NB4 (cell line): ENCODE data around the gene PHOSPHO2.
"Not testable (repeated sequence)": the region's sequence is repeated elsewhere in the genome, so short reads cannot be mapped to it uniquely, and the experiment has no call there.

Experiments
- POLR2A ChIP-seq: IDR thresholded peaks from 2 replicates; pipeline ENCODE4 v1.6.1; 2011; ENCODE audit warnings: mild to moderate bottlenecking; ENCODE audit not compliant: insufficient read length; ENCODE audit errors: extremely low read depth
- TF ChIP-seq, protein P1 (sequence below): IDR thresholded peaks from one replicate; pipeline ENCODE4 v1.5.1; 2012; ENCODE audit warnings: low read depth, low read length

GRCh38 chr2:169684712-169685111, 9.6 kb upstream of the PHOSPHO2 start:
- TF ChIP-seq, protein P1, sequence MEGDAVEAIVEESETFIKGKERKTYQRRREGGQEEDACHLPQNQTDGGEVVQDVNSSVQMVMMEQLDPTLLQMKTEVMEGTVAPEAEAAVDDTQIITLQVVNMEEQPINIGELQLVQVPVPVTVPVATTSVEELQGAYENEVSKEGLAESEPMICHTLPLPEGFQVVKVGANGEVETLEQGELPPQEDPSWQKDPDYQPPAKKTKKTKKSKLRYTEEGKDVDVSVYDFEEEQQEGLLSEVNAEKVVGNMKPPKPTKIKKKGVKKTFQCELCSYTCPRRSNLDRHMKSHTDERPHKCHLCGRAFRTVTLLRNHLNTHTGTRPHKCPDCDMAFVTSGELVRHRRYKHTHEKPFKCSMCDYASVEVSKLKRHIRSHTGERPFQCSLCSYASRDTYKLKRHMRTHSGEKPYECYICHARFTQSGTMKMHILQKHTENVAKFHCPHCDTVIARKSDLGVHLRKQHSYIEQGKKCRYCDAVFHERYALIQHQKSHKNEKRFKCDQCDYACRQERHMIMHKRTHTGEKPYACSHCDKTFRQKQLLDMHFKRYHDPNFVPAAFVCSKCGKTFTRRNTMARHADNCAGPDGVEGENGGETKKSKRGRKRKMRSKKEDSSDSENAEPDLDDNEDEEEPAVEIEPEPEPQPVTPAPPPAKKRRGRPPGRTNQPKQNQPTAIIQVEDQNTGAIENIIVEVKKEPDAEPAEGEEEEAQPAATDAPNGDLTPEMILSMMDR: not testable (repeated sequence)
- TF ChIP-seq POLR2A: not testable (repeated sequence)
